Measurements from ENCODE around the gene SAXO2.
A peak's percentile ranks its signal among the peaks of the same experiment; 100 is the strongest.
"Not testable (repeated sequence)": the region's sequence is repeated elsewhere in the genome, so short reads cannot be mapped to it uniquely, and the experiment has no call there.

SAXO2 gene

GRCh38 chr15:82261566-82262421 is 824 bp upstream of the SAXO2 start:
- DNase-seq (ENCODE audit: low spot score) = peak; percentile 10

- DNase-seq (ENCODE audit: low spot score) = no peak
- TF ChIP-seq CTCF (IDR thresholded peaks at IDR 0.05; ENCODE audit: extremely low read depth, missing control alignments) = no peak
Measured at GRCh38 chr15:82263350-82263749, 732 bp downstream of the SAXO2 start.

GRCh38 chr15:82267137-82267536 is 4.5 kb downstream of the SAXO2 start:
- DNase-seq (ENCODE audit: low spot score) = not testable (repeated sequence)

- not testable (repeated sequence) for DNase-seq (ENCODE audit: low spot score)
Measured at GRCh38 chr15:82268454-82268853, 5.8 kb downstream of the SAXO2 start.

GRCh38 chr15:82272154-82272553 is 9.5 kb downstream of the SAXO2 start:
- TF ChIP-seq CTCF (IDR thresholded peaks at IDR 0.05; ENCODE audit: extremely low read depth, missing control alignments) = no peak
- DNase-seq (ENCODE audit: low spot score) = no peak

GRCh38 chr15:82275410-82275809 is 12.8 kb downstream of the SAXO2 start:
- TF ChIP-seq CTCF (IDR thresholded peaks at IDR 0.05; ENCODE audit: extremely low read depth, missing control alignments) = no peak
- DNase-seq (ENCODE audit: low spot score) = no peak

GRCh38 chr15:82281276-82281675 is 18.7 kb downstream of the SAXO2 start:
- DNase-seq (ENCODE audit: low spot score) = not testable (repeated sequence)

- not testable (repeated sequence) for DNase-seq (ENCODE audit: low spot score)
Measured at GRCh38 chr15:82282386-82282785, 19.8 kb downstream of the SAXO2 start.

- DNase-seq (ENCODE audit: low spot score) = not testable (repeated sequence)
Measured at GRCh38 chr15:82284381-82284780, 21.8 kb downstream of the SAXO2 start.

- DNase-seq (ENCODE audit: low spot score) = peak; percentile 50
Measured at GRCh38 chr15:82286475-82286874, 23.9 kb downstream of the SAXO2 start.

- not testable (repeated sequence) for DNase-seq (ENCODE audit: low spot score)
Measured at GRCh38 chr15:82288202-82288601, 25.6 kb downstream of the SAXO2 start.

- TF ChIP-seq CTCF (IDR thresholded peaks at IDR 0.05; ENCODE audit: extremely low read depth, missing control alignments) = no peak
- DNase-seq (ENCODE audit: low spot score) = no peak
Measured at GRCh38 chr15:82292271-82292670, 29.7 kb downstream of the SAXO2 start.

All from GM20000 (cell line).